SKM-1 (cell line): ENCODE measurements around the gene DGAT2L6.
"Not testable (repeated sequence)": the region's sequence is repeated elsewhere in the genome, so short reads cannot be mapped to it uniquely, and the experiment has no call there.

Source experiments
- DNase-seq: peaks from one replicate; lab custom pipeline; 2025; ENCODE audit not compliant: unreplicated experiment; lab: John Stamatoyannopoulos, UW

Gene DGAT2L6

DNA sequence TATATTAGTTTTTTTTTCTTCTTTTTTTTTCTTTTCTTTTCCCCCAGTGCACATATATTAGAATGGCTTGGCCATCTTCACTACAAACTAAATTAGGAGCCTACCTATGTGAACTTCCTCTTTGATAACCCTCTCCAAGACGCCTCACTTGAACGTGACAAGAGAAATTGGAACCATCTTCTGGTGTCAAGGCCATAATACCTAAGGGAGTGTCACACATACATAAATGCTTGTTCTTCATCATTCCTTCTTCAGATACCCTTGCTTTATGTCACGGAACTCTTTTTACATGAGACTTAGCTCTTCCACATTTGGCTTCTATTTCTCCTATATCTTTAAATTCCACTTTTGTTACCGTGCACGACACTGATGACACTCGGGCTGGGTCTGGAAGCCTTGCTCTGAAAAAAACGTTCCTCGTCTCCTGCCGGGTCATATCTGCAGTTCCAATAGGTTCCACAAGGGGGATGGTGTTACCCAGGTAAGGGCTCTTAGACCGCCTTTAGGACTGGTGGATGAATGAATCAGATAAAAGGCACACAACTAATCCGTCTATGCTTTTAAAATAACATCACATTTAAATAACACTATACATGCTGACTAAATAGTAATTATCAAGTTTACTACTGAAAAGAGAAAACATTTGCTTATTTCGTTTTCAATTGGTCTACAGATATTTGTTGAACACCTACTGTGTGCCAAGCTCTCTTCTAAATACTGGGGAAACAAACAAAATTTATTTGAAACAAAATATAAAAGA is 19.9 kb downstream of the DGAT2L6 start:
- DNase-seq: peak; percentile 1

- no peak for DNase-seq
These were observed 24.4 kb downstream of the DGAT2L6 start for GRCh38 chrX:70201732-70202131.

GRCh38 chrX:70208479-70208878 is 31.2 kb downstream of the DGAT2L6 start:
- DNase-seq: no peak

DNA sequence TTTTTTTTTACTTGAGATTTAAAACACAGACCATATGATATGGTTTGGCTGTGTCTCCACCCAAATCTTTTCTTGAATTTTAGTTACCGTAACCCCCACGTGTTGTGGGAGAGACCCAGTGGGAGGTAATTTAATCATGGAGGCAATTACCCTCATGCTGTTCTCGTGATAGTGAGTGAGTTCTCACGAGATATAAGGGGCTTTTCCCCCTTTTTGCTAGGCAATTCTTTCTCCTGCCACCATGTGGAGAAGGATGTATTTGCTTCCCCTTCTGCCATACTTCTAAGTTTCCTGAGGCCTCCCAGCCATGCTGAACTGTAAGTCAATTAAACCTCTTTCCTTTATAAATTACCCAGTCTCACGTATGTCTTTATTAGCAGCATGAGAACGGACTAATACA is 32.3 kb downstream of the DGAT2L6 start:
- not testable (repeated sequence) for DNase-seq

- no peak for DNase-seq
These were observed 42.9 kb downstream of the DGAT2L6 start for GRCh38 chrX:70219938-70220764.

DNA sequence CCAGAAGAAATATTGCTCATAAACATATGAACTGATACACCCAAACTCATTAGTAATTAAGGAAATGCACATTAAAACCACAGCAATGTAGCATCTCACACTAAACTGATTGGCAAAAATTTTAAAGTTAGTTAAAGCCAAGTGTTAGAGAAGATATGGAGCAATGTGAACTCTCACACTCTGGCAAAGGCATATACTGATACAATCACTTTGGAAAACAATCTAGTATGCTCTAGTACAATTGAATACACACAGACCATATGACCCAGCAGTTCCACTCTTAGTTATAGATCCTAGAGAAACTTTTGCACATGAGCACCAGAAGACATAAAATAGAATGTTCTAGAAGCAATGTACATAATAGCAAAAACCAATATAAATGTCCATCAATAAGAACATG is 48.8 kb downstream of the DGAT2L6 start:
- no peak for DNase-seq

GRCh38 chrX:70226687-70227086 is 49.4 kb downstream of the DGAT2L6 start:
- no peak for DNase-seq

DNA sequence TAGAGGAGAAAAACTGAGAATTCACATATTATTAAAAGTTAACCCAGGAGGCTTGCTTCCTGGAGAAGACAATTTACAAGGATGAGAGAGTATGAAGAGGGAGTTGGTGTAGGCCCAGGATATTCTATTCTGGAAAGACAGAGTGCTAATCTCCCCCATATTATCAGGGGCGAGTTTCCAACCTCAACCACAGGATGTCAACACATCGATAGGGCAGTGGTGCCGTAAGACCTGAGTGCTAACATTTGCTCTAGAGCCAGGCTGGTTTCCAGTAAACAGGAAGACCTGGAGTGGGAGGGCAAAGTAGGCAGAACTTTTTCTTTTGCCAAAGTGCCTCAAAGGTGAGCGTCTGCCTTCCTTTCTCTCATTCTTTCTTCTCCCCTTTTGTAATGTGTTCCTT is 54.4 kb downstream of the DGAT2L6 start:
- DNase-seq: no peak

- no peak for DNase-seq
These were observed 57.1 kb downstream of the DGAT2L6 start, which contains the start of gene AWAT1 for GRCh38 chrX:70234355-70234754. Gene AWAT1, plus strand, starts transcription at chrX:70234655. Its CDS starts 41 bp downstream, at chrX:70234696.

DNA sequence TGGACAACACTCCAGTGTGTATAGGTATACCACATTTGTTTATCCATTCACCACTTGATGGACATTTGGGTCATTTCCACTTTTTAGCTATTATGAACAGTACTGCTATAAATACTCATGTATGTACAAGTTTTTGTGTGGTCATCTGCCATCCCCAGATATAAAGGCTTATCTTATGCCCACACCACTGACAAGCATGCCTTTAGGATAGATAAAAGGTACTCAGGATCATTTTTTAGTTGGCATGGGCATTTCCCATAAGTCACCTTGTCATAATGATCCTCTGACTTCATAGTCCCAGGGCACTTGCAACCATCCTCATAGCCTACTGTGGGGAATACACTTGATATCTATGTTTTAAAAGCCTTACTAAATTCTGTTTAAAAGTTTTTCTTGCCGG is 63.5 kb downstream of the DGAT2L6 start:
- no peak for DNase-seq

DNA sequence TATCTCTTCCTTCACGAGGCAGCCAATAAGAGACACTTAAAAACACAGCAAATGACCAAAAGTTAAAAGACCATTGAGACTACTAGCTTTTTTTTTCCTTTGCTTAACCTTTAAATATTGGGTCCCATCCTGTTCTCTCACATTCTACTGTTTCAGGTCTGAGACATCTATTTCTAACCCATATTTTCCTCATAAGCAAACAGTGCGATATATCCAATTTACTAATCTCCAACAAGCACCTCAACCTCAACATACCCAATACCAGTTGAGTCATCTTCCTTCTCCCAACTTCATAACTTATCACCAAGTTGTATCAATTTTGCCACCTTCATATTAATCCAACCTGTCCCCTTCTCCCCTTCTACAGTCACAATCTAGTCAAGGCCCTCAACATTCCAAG is 64.2 kb downstream of the DGAT2L6 start:
- DNase-seq: no peak

GRCh38 chrX:70243601-70244000 is 66.3 kb downstream of the DGAT2L6 start:
- DNase-seq: not testable (repeated sequence)

DNA sequence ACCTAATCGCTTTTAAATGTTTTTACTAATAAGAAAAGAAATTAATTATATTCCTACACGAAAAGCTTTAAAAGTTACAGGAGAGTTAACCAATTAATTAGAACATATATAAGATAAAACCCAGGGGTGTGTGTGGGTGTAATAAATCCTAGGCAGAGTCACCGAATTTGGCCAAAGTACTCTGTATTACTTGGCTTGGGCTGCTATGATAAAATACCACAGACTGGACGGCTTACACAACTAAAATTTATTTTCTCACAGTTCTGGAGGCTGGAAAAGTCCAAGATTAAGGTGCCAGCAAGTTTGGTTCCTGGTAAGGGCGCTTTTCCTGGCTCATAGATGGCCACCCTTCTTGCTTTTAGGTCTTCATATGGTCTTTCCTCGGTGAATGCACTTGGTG is 67.6 kb downstream of the DGAT2L6 start:
- DNase-seq: no peak

DNA sequence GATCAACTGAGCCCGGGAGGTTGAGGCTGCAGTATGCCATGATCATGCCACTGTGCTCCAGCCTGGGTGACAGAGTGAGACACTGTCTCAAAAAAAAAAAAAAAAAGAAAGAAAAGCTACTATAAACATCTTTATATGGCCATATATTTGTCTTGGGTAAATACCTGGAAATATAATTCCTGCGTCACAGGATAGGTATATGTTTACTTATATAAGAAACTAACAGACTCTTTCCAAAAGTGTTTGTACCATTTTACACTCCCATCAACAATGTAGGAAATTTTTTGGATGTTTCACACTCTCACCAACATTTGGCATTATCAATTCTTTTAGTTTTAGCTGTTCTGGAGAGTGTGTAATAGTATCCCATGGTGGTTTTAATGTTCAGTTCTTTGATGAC is 70.0 kb downstream of the DGAT2L6 start:
- no peak for DNase-seq

- DNase-seq: no peak
These were observed 75.2 kb downstream of the DGAT2L6 start for GRCh38 chrX:70252491-70252890.

DNA sequence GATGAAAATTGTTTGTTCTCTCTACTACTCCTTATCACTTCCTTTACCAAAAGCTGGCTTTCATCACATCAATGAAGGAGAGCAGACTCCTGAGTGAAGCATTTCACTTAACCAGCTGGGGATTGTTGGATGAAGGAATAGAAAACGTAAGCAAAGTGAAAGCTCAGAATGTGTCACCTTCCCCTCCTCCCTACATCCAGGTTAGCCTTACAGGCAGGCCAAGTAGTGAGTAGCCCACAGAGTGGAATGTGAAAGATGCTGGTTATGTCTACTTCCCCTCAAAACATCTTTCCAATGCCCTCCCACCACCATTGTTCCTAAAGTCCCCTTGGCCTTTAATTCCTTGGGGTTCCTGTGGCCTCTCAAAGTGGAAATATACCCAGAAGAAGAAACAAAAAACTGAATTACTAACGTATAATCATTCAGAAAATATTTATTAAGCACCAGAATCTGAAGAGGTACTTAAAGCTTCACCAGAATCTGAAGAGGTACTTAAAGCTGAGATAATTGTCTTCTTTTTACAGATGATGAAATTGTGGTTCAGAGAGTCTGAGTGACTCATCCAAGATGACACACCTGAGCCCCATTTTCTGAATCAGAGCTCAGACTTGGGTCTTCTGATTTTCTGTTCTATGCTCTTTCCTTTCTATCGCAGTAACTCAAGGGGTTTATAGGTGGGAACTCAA is 76.2 kb downstream of the DGAT2L6 start:
- DNase-seq: no peak

- DNase-seq: no peak
These were observed 76.7 kb downstream of the DGAT2L6 start for GRCh38 chrX:70254063-70254400.

GRCh38 chrX:70254909-70255308 is 77.6 kb downstream of the DGAT2L6 start:
- no peak for DNase-seq
